ENCODE measurements around the gene SETBP1.

Gene SETBP1

GRCh38 chr18:44770641-44771040 lies 90.0 kb downstream of the SETBP1 start:
- TF ChIP-seq POLR2A (IDR thresholded peaks at IDR 0.05; ENCODE audit: extremely low read depth, insufficient read length) (no peak), MYC (IDR thresholded peaks at IDR 0.05; ENCODE audit: low read depth, low read length) (no peak), CTCF (IDR thresholded peaks at IDR 0.05; ENCODE audit: low read depth, low read length) (no peak), MAX (IDR thresholded peaks at IDR 0.05; ENCODE audit: low read depth, low read length) (no peak)
- H3K4me3 ChIP-seq (ENCODE audit: low read depth, low read length) = no peak overlapping the region
- no peak for DNase-seq (ENCODE audit: low read depth)

- TF ChIP-seq POLR2A (IDR thresholded peaks at IDR 0.05; ENCODE audit: extremely low read depth, insufficient read length) (no peak), CTCF (IDR thresholded peaks at IDR 0.05; ENCODE audit: low read depth, low read length) (no peak), MYC (IDR thresholded peaks at IDR 0.05; ENCODE audit: low read depth, low read length) (no peak), MAX (IDR thresholded peaks at IDR 0.05; ENCODE audit: low read depth, low read length) (no peak)
- DNase-seq (ENCODE audit: low read depth) = no peak
Measured at GRCh38 chr18:44771572-44771955, 90.9 kb downstream of the SETBP1 start.

GRCh38 chr18:44771956-44772917 lies 91.5 kb downstream of the SETBP1 start:
- H3K4me3 ChIP-seq (ENCODE audit: low read depth, low read length) = no peak overlapping the region
- peak; percentile 31 for DNase-seq (ENCODE audit: low read depth)
- TF ChIP-seq MAX (IDR thresholded peaks at IDR 0.05; ENCODE audit: low read depth, low read length) = no peak
- TF ChIP-seq CTCF (IDR thresholded peaks at IDR 0.05; ENCODE audit: low read depth, low read length) = no peak
- TF ChIP-seq MYC (IDR thresholded peaks at IDR 0.05; ENCODE audit: low read depth, low read length) = no peak
- TF ChIP-seq POLR2A (IDR thresholded peaks at IDR 0.05; ENCODE audit: extremely low read depth, insufficient read length) = no peak

More at GRCh38 chr18:44771572-44771955, 90.9 kb downstream of the SETBP1 start:
- no peak overlapping the region for H3K4me3 ChIP-seq (ENCODE audit: low read depth, low read length)

DNA sequence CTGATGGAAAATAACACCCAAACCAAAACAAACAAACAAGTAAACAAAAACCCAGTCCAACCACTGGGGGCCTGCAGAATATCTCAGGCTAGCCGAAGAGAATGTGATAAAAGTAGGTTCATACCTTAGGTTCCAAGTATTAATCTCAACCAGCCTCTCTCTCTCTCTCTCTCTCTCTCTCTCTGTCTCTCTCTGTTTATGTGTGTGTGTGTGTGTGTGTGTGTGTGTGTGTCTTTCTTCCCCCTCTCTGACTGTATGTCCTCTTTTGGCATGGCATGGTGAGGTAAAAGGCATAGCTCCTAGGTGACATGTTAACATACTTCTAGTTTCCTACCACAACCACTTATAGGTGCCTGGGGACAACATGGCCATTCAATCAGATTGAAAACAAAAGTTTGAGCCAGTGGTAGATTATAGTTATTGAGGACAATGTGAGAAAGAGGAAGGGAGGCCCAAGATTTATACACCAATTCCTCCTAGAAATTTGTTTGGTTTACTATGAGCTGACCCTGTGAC lies 93.0 kb downstream of the SETBP1 start:
- H3K4me3 ChIP-seq (ENCODE audit: low read depth, low read length) = no peak overlapping the region
- DNase-seq (ENCODE audit: low read depth) = no peak
- TF ChIP-seq CTCF (IDR thresholded peaks at IDR 0.05; ENCODE audit: low read depth, low read length) (no peak), POLR2A (IDR thresholded peaks at IDR 0.05; ENCODE audit: extremely low read depth, insufficient read length) (no peak), MYC (IDR thresholded peaks at IDR 0.05; ENCODE audit: low read depth, low read length) (no peak), MAX (IDR thresholded peaks at IDR 0.05; ENCODE audit: low read depth, low read length) (no peak)

GRCh38 chr18:44774191-44774590 lies 93.5 kb downstream of the SETBP1 start:
- DNase-seq (ENCODE audit: low read depth) = no peak
- TF ChIP-seq CTCF (IDR thresholded peaks at IDR 0.05; ENCODE audit: low read depth, low read length) = no peak
- no peak for TF ChIP-seq MAX (IDR thresholded peaks at IDR 0.05; ENCODE audit: low read depth, low read length)
- no peak for TF ChIP-seq POLR2A (IDR thresholded peaks at IDR 0.05; ENCODE audit: extremely low read depth, insufficient read length)
- TF ChIP-seq MYC (IDR thresholded peaks at IDR 0.05; ENCODE audit: low read depth, low read length) = no peak
- no peak overlapping the region for H3K4me3 ChIP-seq (ENCODE audit: low read depth, low read length)

All from NB4 (cell line).